Endodermal cell (in vitro differentiated cells): ENCODE data around the gene ANAPC10. TPM values are rescaled to one million over a fixed set of nuclear protein-coding genes. Genes with fewer than 3 reads are reported as not detected.
"Not testable (repeated sequence)": the region's sequence is repeated elsewhere in the genome, so short reads cannot be mapped to it uniquely, and the experiment has no call there.

ENCODE experiments used
- DNase-seq: peaks from one replicate; pipeline ENCODE4 v3.0.0-alpha.2; 2017
- H3K27ac ChIP-seq: 2 replicates; pipeline ENCODE4 v1.5.1; 2013; ENCODE audit warnings: mild to moderate bottlenecking, low read depth, low read length, moderate library complexity
- H3K27me3 ChIP-seq: 2 replicates; pipeline ENCODE4 v1.6.1; 2013; ENCODE audit warnings: mild to moderate bottlenecking, low read length, moderate library complexity; ENCODE audit not compliant: insufficient read depth, control insufficient read depth, poor library complexity, severe bottlenecking
- H3K36me3 ChIP-seq: 2 replicates; pipeline ENCODE4 v1.7.0; 2013; ENCODE audit warnings: mild to moderate bottlenecking, low read length, moderate library complexity; ENCODE audit not compliant: control insufficient read depth, insufficient read depth
- H3K4me1 ChIP-seq: one replicate; pipeline ENCODE4 v1.7.0; 2013; ENCODE audit warnings: low read length; ENCODE audit not compliant: control insufficient read depth, insufficient read depth
- H3K4me3 ChIP-seq: 2 replicates; pipeline ENCODE4 v1.5.1; 2013; ENCODE audit warnings: mild to moderate bottlenecking, low read length, moderate library complexity
- H3K9ac ChIP-seq: 2 replicates; pipeline ENCODE4 v1.6.1; 2013; ENCODE audit warnings: mild to moderate bottlenecking, low read length, moderate library complexity; ENCODE audit not compliant: poor library complexity, severe bottlenecking; ENCODE audit errors: extremely low read depth
- H3K9me3 ChIP-seq: 2 replicates; pipeline ENCODE4 v1.6.1; 2013; ENCODE audit warnings: mild to moderate bottlenecking, low read length, moderate library complexity; ENCODE audit not compliant: control insufficient read depth
- H3K27ac Mint-ChIP-seq: 2 replicates; pipeline ENCODE4 v1.8.0; 2020; ENCODE audit warnings: mixed read lengths
- H3K27me3 Mint-ChIP-seq: 2 replicates; pipeline ENCODE4 v1.8.0; 2021; ENCODE audit warnings: mild to moderate bottlenecking, mixed read lengths; ENCODE audit not compliant: insufficient read depth
- H3K36me3 Mint-ChIP-seq: 2 replicates; pipeline ENCODE4 v1.8.0; 2020; ENCODE audit warnings: low read depth, mixed read lengths
- H3K4me1 Mint-ChIP-seq: 2 replicates; pipeline ENCODE4 v1.8.0; 2020; ENCODE audit warnings: mixed read lengths
- H3K4me3 Mint-ChIP-seq: 2 replicates; pipeline ENCODE4 v1.8.0; 2020; ENCODE audit warnings: mild to moderate bottlenecking, moderate library complexity, mixed read lengths
- H3K9me3 Mint-ChIP-seq: 2 replicates; pipeline ENCODE4 v1.8.0; 2020; ENCODE audit warnings: mild to moderate bottlenecking, mixed read lengths
- WGBS, 2 experiments: methylation state at CpG; one replicate each; pipeline versions ENCODE4 v1.1.5 to v1.1.7; 2013; ENCODE audit warnings: missing lambda C conversion rate in 2 of 2, mixed read lengths in 1 of 2; ENCODE audit not compliant: insufficient coverage in 1 of 2, insufficient read length in 1 of 2; 5-methylcytosine and 5-hydroxymethylcytosine counted together
- long read RNA-seq, 4 experiments: library from polyadenylated mRNA in 2 of 4; library from RNA in 1 of 4; library from capped mRNA in 1 of 4; stranded (forward) in 3 of 4; unstranded in 1 of 4; transcript quantifications; one replicate each; pipeline ENCODE4 v2.0.0, GENCODE V29; 2020 to 2021; ENCODE audit warnings: inconsistent platforms in 1 of 4
- polyA plus RNA-seq, 2 experiments: library from polyadenylated mRNA; stranded (reverse); fragments of 50-300 nt; gene quantifications; one replicate each; pipeline ENCODE4 v1.2.3, GENCODE V29; 2013
- total RNA-seq, 2 donors: library from RNA; stranded (reverse); fragmentation: NEBNext Ultra II Directional in 1 of 2; extraction: Animal tissue kit (Norgen Biotek cat#: 25700) in 1 of 2; gene quantifications; 2 replicates in 1 of 2; 3 replicates in 1 of 2; pipeline ENCODE4 v1.2.1, GENCODE V29; 2021
- TF ChIP-seq, protein P1 (sequence below): fragments of 200-600 bp; sonication (generic); conservative IDR thresholded peaks from 2 replicates; pipeline ENCODE4 v1.5.0; 2021; ENCODE audit warnings: antibody characterized with exemption, mild to moderate bottlenecking

Gene ANAPC10
- 10 to 100 TPM; 25.0 to 29.6 TPM for total RNA-seq
- polyA plus RNA-seq (2013, experiment 1 of 2): 23.2 TPM
- polyA plus RNA-seq (2013, experiment 2 of 2): 30.3 TPM
- long read RNA-seq, experiment 1, transcript ANAPC10-209 (5 exons, 1,025 nt): major isoform, 8 of 16 reads
- long read RNA-seq, experiment 1, partial matches to known transcripts: 2 of 16 reads
- long read RNA-seq, experiment 1, other reads (novel, unspliced or antisense): 5 of 16 reads
- long read RNA-seq, experiment 2, transcript ANAPC10-209 (5 exons, 1,025 nt): major isoform, 8 of 15 reads
- long read RNA-seq, experiment 2, partial matches to known transcripts: 0 of 15 reads
- long read RNA-seq, experiment 2, other reads (novel, unspliced or antisense): 4 of 15 reads
- long read RNA-seq, experiment 3, transcript ANAPC10-209 (5 exons, 1,025 nt): major isoform, 16 of 41 reads
- long read RNA-seq, experiment 3, transcript ANAPC10-201 (5 exons, 868 nt): minor isoform, 7 of 41 reads
- long read RNA-seq, experiment 3, partial matches to known transcripts: 0 of 41 reads
- long read RNA-seq, experiment 3, other reads (novel, unspliced or antisense): 17 of 41 reads
- long read RNA-seq, experiment 4, transcript ANAPC10-201 (5 exons, 868 nt): minor isoform, 12 of 85 reads
- long read RNA-seq, experiment 4, transcript ANAPC10-209 (5 exons, 1,025 nt): major isoform, 53 of 85 reads
- long read RNA-seq, experiment 4, partial matches to known transcripts: 1 of 85 reads
- long read RNA-seq, experiment 4, other reads (novel, unspliced or antisense): 18 of 85 reads

- DNase-seq: peak; percentile 97
- Mint-ChIP-seq H3K4me3 (peak within 1 kb of the TSS; percentile 97), H3K9me3 (peaks cover 9% of the 10 kb centered on the region), H3K27ac (peak within 1 kb of the TSS; percentile 99), H3K36me3 (peaks cover 24% of the 10 kb centered on the region), H3K27me3 (no peaks in the 10 kb centered on the region), H3K4me1 (peaks cover 13% of the 10 kb centered on the region)
- 0% methylated on average over 16 to 67 of the region's 67 CpGs for WGBS, 2 experiments
- Histone ChIP-seq H3K27me3 (no peaks in the 10 kb centered on the region), H3K9me3 (peaks cover 21% of the 10 kb centered on the region), H3K9ac (peak within 1 kb of the TSS; percentile 88), H3K4me3 (peak within 1 kb of the TSS; percentile 97), H3K27ac (peak within 1 kb of the TSS; percentile 89), H3K36me3 (peaks cover 30% of the 10 kb centered on the region), H3K4me1 (peaks cover 7% of the 10 kb centered on the region)
- TF ChIP-seq, protein P1, sequence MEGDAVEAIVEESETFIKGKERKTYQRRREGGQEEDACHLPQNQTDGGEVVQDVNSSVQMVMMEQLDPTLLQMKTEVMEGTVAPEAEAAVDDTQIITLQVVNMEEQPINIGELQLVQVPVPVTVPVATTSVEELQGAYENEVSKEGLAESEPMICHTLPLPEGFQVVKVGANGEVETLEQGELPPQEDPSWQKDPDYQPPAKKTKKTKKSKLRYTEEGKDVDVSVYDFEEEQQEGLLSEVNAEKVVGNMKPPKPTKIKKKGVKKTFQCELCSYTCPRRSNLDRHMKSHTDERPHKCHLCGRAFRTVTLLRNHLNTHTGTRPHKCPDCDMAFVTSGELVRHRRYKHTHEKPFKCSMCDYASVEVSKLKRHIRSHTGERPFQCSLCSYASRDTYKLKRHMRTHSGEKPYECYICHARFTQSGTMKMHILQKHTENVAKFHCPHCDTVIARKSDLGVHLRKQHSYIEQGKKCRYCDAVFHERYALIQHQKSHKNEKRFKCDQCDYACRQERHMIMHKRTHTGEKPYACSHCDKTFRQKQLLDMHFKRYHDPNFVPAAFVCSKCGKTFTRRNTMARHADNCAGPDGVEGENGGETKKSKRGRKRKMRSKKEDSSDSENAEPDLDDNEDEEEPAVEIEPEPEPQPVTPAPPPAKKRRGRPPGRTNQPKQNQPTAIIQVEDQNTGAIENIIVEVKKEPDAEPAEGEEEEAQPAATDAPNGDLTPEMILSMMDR: peak; percentile 16
These were observed at the start of gene ANAPC10, which contains the start of gene ABCE1 for GRCh38 chr4:145097821-145098674. ANAPC10 (minus strand) TSS chr4:145098196; CDS start chr4:145096099, 2,097 bp downstream. ABCE1 (plus strand) TSS chr4:145098311; CDS start chr4:145104413, 6,102 bp downstream.

GRCh38 chr4:145136219-145136618, 38.2 kb upstream of the ANAPC10 start:
- not testable (repeated sequence) for H3K27ac Mint-ChIP-seq, H3K9me3 Mint-ChIP-seq, H3K27ac ChIP-seq, H3K4me3 Mint-ChIP-seq, H3K27me3 Mint-ChIP-seq, DNase-seq, H3K9me3 ChIP-seq, H3K9ac ChIP-seq, H3K4me3 ChIP-seq, H3K27me3 ChIP-seq, H3K4me1 ChIP-seq
- no CpG with 5 or more reads among the region's 1 CpG for WGBS, 2 experiments
- peaks cover 61% of the 10 kb centered on the region for H3K36me3 ChIP-seq
- H3K36me3 Mint-ChIP-seq: peaks cover 46% of the 10 kb centered on the region
- H3K4me1 Mint-ChIP-seq: peaks cover 12% of the 10 kb centered on the region

DNA sequence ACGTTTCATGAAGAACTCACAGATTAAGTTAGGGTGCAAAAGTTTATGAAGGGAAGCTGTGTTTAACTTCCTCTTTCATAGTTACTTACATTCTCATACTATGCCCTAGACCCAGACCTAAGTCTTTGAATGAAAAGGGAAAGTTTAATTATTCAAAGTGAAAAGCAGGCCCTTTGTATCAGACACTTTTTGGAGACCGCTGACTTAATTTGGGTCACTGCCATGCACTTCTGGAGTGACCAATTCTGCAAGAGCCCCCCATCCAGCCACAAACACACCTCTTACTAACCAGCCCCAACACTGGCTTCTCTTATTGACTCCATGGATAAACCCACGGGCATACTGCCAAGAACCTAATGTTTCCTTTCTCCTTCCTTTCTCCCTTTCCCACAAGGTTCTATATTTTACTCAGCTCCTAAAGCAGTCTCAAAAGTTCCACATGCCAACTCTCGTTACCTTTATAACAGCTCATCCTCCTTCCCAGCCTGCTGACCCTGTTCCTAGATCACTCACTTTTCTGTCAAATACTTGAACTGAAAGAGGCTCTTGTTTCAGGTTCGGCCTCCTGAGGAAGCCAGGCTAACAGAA, 34.6 kb upstream of the ANAPC10 start:
- Mint-ChIP-seq H3K27me3 (no peaks in the 10 kb centered on the region), H3K4me3 (no peak overlapping the region), H3K4me1 (peaks cover 12% of the 10 kb centered on the region), H3K9me3 (no peaks in the 10 kb centered on the region), H3K27ac (peak overlapping the region; percentile 36), H3K36me3 (peaks cover 26% of the 10 kb centered on the region)
- H3K27me3 ChIP-seq: no peaks in the 10 kb centered on the region
- DNase-seq: no peak
- 97 to 100% methylated on average over 2 to 5 of the region's 5 CpGs for WGBS, 2 experiments
- TF ChIP-seq, protein P1: no peak
- no peak overlapping the region for H3K4me3 ChIP-seq
- H3K9me3 ChIP-seq: no peaks in the 10 kb centered on the region
- H3K27ac ChIP-seq: no peak overlapping the region
- H3K4me1 ChIP-seq: no peaks in the 10 kb centered on the region
- no peak overlapping the region for H3K9ac ChIP-seq
- H3K36me3 ChIP-seq: peaks cover 61% of the 10 kb centered on the region
